GM18511 (cell line): ENCODE measurements around the gene MATN3.

Experiments used
- ATAC-seq: cut with Tn5 transposase; IDR thresholded peaks from one replicate; pipeline ENCODE4 v1.9.1; 2021; ENCODE audit warnings: mild to moderate bottlenecking, moderate library complexity; ENCODE audit not compliant: unreplicated experiment

Gene MATN3

DNA sequence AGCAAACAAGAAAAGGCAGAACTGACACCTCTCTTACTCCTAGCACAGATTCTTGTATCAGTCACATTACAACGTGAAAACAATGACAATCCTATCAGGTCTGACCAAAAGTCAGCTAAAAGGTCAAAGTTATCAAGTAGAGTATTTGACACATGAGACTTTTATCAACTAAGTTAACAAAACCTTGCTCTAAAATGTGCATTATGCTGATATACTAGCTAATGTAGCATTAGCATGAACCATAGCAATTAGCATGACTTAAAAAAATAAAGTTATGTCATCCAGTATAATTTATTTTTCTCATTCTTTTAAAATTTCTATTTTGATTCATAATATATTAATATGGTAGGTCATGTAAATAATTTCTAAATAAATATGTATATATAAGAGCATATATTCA lies 69.3 kb downstream of the MATN3 start:
- ATAC-seq: no peak

DNA sequence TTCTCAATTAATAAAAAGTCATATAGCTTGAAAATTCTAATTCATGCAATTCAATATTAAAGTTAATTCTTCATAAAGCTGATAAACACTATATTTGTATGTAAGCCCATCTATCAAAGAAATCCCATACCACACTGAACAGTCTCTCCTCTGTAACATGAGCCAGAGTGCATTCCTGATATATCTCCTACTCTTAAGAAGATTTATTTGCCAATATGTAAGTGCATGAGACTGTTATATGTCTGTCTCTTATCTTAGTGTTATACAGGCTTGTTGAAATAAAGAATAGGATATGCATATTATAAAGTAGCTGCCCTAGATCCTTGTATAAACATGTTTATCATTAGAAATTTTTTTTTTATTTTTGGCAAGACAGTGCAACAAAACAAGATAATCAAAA lies 70.3 kb downstream of the MATN3 start:
- ATAC-seq: no peak
